K562 (cell line): ENCODE data around the gene LRMDA.

ENCODE experiments used
- ATF3 ChIP-seq, 2 experiments: fragments of 450-650 bp in 1 of 2; sonication (generic) in 1 of 2; formaldehyde crosslinking in 1 of 2; IDR thresholded peaks in 1 of 2; conservative IDR thresholded peaks in 1 of 2; 2 replicates each; pipeline versions ENCODE4 v1.6.1 to v1.8.1; 2016 to 2023; ENCODE audit warnings: mild to moderate bottlenecking in 2 of 2, moderate library complexity in 2 of 2, inconsistent platforms in 1 of 2, missing genetic modification reagents in 1 of 2
- CBX8 ChIP-seq: fragments of 200-600 bp; sonication (generic); IDR thresholded peaks from 2 replicates; pipeline ENCODE4 v1.6.1; 2012; ENCODE audit warnings: borderline replicate concordance, mixed run types, low read depth, mild to moderate bottlenecking, moderate library complexity, mixed read lengths, low read length, control low read depth, inconsistent platforms; ENCODE audit not compliant: poor library complexity, severe bottlenecking; ENCODE audit errors: extremely low read depth
- FOXA1 ChIP-seq: fragments of 450-650 bp; IDR thresholded peaks from 2 replicates; pipeline ENCODE4 v1.6.1; 2016; ENCODE audit warnings: mild to moderate bottlenecking, borderline replicate concordance
- FOXP1 ChIP-seq: sonication (generic); formaldehyde crosslinking; IDR thresholded peaks from 2 replicates; pipeline ENCODE4 v1.8.0; 2022; ENCODE audit warnings: mild to moderate bottlenecking, missing genetic modification reagents
- JUN ChIP-seq, 2 experiments: sonication (generic) in 1 of 2; formaldehyde crosslinking in 1 of 2; IDR thresholded peaks; 2 replicates each; pipeline versions ENCODE4 v1.6.1 to v1.8.0; 2012 to 2022; ENCODE audit warnings: borderline replicate concordance in 2 of 2, mild to moderate bottlenecking in 2 of 2, improper control_type of control experiment in 1 of 2, low read depth in 1 of 2, low read length in 1 of 2, missing genetic modification reagents in 1 of 2
- PHF8 ChIP-seq: fragments of 200-600 bp; sonication (generic); IDR thresholded peaks from 2 replicates; pipeline ENCODE4 v1.6.1; 2012; ENCODE audit warnings: mixed run types, mild to moderate bottlenecking, inconsistent platforms, low read length, moderate library complexity, borderline replicate concordance
- RERE ChIP-seq: sonication (generic); formaldehyde crosslinking; IDR thresholded peaks from 2 replicates; pipeline ENCODE4 v1.8.0; 2023; ENCODE audit warnings: missing genetic modification reagents, mild to moderate bottlenecking, borderline replicate concordance
- TAF7 ChIP-seq: fragments of 450-650 bp; IDR thresholded peaks from 2 replicates; pipeline ENCODE4 v1.6.1; 2016; ENCODE audit warnings: missing genetic modification characterization, missing compliant biosample characterization
- USF1 ChIP-seq: sonication (generic); formaldehyde crosslinking; IDR thresholded peaks from 2 replicates; pipeline ENCODE4 v1.9.0; 2022; ENCODE audit warnings: mild to moderate bottlenecking, missing genetic modification reagents
- USF2 ChIP-seq: sonication (generic); formaldehyde crosslinking; IDR thresholded peaks from 2 replicates; pipeline ENCODE4 v1.5.0; 2020; ENCODE audit warnings: missing genetic modification reagents
- TF ChIP-seq, protein P1 (sequence below), 3 experiments: IDR thresholded peaks in 2 of 3; conservative IDR thresholded peaks in 1 of 3; 2 replicates each; pipeline ENCODE4 v1.5.1; 2011 to 2012; ENCODE audit warnings: low read length in 3 of 3, mild to moderate bottlenecking in 3 of 3, control low read depth in 2 of 3, improper control_type of control experiment in 1 of 3, inconsistent platforms in 1 of 3, low read depth in 1 of 3, mixed read lengths in 1 of 3, moderate library complexity in 1 of 3; ENCODE audit not compliant: insufficient read depth in 2 of 3
- TF ChIP-seq, protein P2 (sequence below): fragments of 250-450 bp; sonication (Bioruptor Pico); IDR thresholded peaks from 2 replicates; pipeline ENCODE4 v1.5.0; 2021; ENCODE audit warnings: mild to moderate bottlenecking, moderate library complexity

- TF ChIP-seq TAF7 (tag) (no peak), USF1 (CRISPR knock-in tag) (no peak), USF2 (CRISPR knock-in tag) (no peak), FOXP1 (CRISPR knock-in tag) (no peak), FOXA1 (no peak), RERE (CRISPR knock-in tag) (no peak), ATF3 (IDR thresholded peaks at IDR 0.05) (no peak), ATF3 (CRISPR knock-in tag; conservative IDR thresholded peaks at IDR 0.05) (no peak), PHF8 (no peak), CBX8 (no peak), JUN (IDR thresholded peaks at IDR 0.05; ENCODE audit: borderline replicate concordance, low read depth, low read length) (no peak), JUN (CRISPR knock-in tag; IDR thresholded peaks at IDR 0.05; ENCODE audit: borderline replicate concordance) (no peak)
- TF ChIP-seq, protein P1, sequence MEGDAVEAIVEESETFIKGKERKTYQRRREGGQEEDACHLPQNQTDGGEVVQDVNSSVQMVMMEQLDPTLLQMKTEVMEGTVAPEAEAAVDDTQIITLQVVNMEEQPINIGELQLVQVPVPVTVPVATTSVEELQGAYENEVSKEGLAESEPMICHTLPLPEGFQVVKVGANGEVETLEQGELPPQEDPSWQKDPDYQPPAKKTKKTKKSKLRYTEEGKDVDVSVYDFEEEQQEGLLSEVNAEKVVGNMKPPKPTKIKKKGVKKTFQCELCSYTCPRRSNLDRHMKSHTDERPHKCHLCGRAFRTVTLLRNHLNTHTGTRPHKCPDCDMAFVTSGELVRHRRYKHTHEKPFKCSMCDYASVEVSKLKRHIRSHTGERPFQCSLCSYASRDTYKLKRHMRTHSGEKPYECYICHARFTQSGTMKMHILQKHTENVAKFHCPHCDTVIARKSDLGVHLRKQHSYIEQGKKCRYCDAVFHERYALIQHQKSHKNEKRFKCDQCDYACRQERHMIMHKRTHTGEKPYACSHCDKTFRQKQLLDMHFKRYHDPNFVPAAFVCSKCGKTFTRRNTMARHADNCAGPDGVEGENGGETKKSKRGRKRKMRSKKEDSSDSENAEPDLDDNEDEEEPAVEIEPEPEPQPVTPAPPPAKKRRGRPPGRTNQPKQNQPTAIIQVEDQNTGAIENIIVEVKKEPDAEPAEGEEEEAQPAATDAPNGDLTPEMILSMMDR (IDR thresholded peaks at IDR 0.05 in 2 of 3, conservative IDR thresholded peaks at IDR 0.05 in 1 of 3; ENCODE audit: insufficient read depth in 2 of 3, low read depth in 1 of 3, low read length in 3 of 3): no peak
- TF ChIP-seq, protein P2, sequence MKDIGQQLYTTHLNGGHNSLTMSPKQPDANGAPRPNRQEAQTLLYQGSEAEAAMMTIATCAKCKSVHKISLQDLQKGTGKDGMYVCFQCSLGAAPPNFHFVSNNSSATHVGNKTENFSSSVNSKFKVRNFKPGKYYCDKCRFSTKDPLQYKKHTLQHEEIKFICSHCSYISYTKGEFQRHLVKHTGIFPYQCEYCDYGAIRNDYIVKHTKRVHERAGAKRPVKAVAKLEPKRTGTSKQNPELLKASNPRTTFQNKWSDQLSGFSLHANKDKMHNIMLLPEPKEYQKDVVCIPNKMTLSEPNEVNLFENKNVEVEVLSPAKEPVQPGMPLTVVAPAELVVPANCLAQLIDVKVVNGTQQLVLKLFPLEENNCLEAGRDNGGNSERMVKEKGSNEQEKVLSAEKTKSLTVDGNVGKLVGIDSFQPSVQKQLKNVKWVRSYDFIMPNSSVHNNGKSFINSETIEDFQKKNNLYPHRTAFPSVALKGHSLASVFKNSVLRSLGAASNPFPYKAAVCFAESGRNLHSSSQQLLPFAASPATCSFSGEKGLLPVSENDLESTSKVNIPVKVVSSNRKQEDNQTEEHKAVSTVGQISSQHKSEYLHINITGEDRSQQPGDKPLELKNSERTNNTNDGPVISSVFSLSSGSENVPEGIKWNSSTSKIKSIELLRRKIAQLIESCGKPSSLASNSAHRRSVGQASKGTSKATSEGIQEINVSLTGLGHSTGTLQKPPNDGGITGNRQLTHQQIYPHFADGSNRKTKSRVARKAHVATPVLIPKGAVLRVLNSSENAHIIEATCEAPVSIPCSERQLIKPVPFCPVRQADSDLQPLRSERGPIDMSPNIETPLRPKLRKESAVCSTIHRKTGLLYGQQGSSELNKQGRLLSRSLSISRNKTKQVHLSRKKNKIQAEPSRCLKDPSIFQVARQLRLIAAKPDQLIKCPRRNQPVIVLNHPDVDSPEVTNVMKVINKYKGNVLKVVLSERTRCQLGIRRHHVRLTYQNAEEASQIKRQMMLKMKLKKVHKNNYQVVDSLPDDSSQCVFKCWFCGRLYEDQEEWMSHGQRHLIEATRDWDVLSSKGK (CRISPR knock-in tag): no peak
These were observed 778.8 kb downstream of the LRMDA start for GRCh38 chr10:76210211-76210610.
